ENCODE data around the gene TAF1D.
A peak's percentile ranks its signal among the peaks of the same experiment; 100 is the strongest.

The TAF1D gene

GRCh38 chr11:93729129-93729616 is 12.1 kb downstream of the TAF1D start:
- FAIRE-seq (no peak), DNase-seq (ENCODE audit: extremely low spot score, insufficient read length, low read depth) (no peak)

GRCh38 chr11:93728792-93729128 is 12.5 kb downstream of the TAF1D start:
- no peak for DNase-seq (ENCODE audit: extremely low spot score, insufficient read length, low read depth)
- no peak for FAIRE-seq

- FAIRE-seq: no peak
Observed at GRCh38 chr11:93727985-93728791, 13.1 kb downstream of the TAF1D start.

GRCh38 chr11:93724089-93724488 is 17.2 kb downstream of the TAF1D start:
- no peak for FAIRE-seq
- no peak for DNase-seq (ENCODE audit: extremely low spot score, insufficient read length, low read depth)

More at GRCh38 chr11:93727985-93728791, 13.1 kb downstream of the TAF1D start:
- no peak for DNase-seq (ENCODE audit: extremely low spot score, insufficient read length, low read depth)

DNA sequence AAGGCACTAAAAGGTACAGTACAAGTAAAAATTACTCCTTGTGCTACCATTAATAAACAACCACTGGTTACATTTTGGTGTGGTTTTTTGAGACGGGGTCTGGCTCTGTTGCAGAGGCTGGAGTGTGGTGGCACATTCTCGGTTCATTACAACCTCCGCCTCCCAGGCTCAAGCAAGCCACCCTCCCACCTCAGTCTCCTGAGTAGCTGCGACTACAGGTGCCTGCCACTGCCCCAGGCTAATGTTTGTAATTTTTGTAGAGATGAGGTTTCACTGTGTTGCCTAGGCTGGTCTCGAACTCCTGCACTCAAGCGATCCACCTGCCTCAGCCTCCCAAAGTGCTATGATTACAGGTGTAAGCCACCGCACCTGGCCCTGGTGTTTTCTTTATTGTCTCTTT is 20.8 kb downstream of the TAF1D start:
- no peak for FAIRE-seq
- no peak for DNase-seq (ENCODE audit: extremely low spot score, insufficient read length, low read depth)

DNA sequence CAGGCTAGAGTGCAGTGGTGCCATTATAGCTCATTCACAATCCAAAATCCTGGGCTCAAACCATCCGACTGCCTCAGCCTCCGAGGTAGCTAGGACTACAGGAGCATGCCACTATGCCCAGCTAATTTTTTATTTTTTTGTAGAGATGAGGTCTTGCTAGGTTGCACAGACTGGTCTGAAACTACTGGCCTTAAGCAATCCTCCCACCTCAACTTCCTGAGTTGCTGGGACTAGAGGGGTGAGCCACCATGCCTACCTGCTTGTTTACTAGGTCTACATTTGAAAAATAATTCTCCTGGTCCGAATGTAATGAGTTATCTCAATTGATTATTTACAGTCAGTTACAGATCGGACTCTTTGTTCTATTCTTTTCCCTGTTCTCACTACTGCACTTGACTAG is 22.0 kb downstream of the TAF1D start:
- no peak for DNase-seq (ENCODE audit: extremely low spot score, insufficient read length, low read depth)
- FAIRE-seq: no peak

DNA sequence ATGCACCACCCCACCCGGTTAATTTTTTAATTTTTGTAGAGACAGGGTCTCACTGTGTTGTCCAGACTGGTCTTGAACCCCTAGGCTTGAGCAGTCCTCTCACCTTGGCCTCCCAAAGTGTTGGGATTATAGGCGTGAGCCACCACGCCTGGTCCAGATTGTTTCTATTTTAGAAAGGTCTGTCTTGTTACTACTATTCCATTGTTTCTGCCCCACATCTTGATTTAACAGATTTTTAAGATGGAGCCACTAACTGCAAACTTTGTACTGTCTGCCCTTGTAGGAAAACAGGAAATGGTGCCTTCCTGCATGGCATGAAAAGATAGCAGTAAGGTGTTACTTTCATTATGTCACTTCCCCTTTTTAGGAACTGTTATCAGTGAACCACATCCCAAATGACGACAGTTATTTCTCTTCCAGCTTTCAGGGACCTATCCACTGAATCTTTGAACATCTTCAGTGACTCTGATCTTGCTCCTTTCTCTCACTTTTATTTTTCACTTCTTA is 23.2 kb downstream of the TAF1D start:
- DNase-seq (ENCODE audit: extremely low spot score, insufficient read length, low read depth) (peak; percentile 38), FAIRE-seq (peak; percentile 60)

GRCh38 chr11:93717501-93717900 is 23.8 kb downstream of the TAF1D start:
- FAIRE-seq (no peak), DNase-seq (ENCODE audit: extremely low spot score, insufficient read length, low read depth) (no peak)

DNA sequence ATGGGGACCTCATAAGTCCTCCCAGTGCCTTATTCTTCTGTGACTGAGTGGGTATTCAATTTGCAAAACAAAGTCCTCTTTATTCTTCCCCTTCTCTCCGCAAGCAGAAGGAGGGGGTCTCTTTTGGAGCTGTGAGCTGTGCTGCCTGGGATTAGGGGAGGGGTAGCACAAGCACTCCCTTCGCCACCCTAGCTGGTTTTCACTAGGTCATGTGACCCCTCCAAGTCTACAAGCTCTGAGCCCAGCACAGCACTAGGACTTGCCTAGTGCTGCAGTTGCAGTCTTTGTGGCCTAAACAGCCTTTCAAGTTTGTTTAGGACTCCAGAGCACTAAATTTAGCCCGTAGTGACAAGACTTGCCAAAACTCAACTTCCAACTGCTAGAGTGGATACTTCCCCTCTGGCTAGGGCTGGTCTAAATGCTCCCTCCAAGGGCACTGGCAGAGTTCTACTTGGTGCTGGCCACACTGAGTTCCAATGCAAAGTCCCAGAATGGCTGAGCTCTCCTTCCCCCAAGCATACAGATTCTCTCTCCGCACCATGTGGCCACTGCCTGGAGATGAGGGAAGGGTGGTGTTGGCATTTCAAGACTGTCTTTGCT is 25.4 kb downstream of the TAF1D start:
- DNase-seq (ENCODE audit: extremely low spot score, insufficient read length, low read depth) (no peak), FAIRE-seq (no peak)

- no peak for DNase-seq (ENCODE audit: extremely low spot score, insufficient read length, low read depth)
- FAIRE-seq: no peak
Observed at GRCh38 chr11:93712678-93713077, 28.6 kb downstream of the TAF1D start.

DNA sequence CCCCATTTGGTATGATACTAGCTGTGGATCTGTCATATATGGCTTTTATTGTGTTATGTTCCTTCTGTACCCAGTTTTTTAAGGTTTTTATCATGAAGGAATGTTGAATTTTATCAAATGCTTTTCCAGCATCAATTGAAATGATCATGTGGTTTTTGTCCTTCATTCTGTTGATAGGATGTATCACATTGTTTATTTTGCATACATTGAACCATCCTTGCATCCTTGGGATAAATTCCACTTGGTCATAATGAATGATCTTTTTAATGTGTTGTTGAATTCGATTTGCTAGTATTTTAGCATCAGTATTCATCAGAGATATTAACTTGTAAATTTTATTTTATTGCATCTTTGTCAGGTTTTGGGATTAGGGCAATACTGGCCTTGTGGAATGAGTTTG is 31.1 kb downstream of the TAF1D start:
- DNase-seq (ENCODE audit: extremely low spot score, insufficient read length, low read depth) (no peak), FAIRE-seq (no peak)

GRCh38 chr11:93704237-93704636 is 37.1 kb downstream of the TAF1D start:
- DNase-seq (ENCODE audit: extremely low spot score, insufficient read length, low read depth): no peak
- FAIRE-seq: no peak

DNA sequence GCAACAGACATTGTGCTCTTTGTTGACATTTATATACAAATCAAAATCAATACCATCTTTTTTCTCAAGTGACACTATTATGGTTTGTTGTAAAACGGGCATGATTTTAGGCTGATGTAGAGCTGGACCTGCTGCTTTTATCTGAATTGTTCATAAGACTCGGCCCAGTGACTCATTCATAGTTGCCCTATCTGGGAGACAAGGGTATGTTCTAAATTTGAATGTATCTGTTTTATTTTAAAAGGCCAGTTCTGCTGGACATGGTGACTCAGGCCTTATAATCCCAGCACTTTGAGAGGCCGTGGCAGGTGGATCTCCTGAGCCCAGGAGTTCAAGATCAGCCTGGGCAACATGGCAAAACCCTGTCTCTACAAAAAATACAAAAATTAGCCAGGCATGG is 40.5 kb downstream of the TAF1D start:
- DNase-seq (ENCODE audit: extremely low spot score, insufficient read length, low read depth) (no peak), FAIRE-seq (no peak)

GRCh38 chr11:93697611-93698010 is 43.7 kb downstream of the TAF1D start:
- DNase-seq (ENCODE audit: extremely low spot score, insufficient read length, low read depth) (no peak), FAIRE-seq (no peak)

- DNase-seq (ENCODE audit: extremely low spot score, insufficient read length, low read depth) (no peak), FAIRE-seq (no peak)
Observed at GRCh38 chr11:93694557-93694956, 46.7 kb downstream of the TAF1D start.

DNA sequence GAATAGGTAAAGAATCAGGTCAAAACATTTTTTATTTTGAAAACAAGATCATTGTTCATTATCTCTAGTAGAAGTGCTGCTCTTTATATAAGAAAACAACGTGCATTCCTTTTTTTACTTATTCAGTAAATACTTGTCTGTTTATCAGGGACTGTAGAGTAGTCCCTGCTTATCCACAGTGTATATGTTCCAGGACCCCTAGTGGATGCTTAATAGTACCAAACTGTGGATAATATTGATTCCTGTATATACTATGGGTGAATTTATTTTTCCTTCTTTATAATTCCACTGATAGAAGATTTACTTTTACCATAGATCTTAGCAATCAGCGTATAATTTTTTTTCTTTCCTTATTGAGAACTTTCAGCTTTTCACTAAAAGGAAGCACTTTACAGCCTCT is 47.2 kb downstream of the TAF1D start:
- DNase-seq (ENCODE audit: extremely low spot score, insufficient read length, low read depth): no peak
- no peak for FAIRE-seq

- no peak for DNase-seq (ENCODE audit: extremely low spot score, insufficient read length, low read depth)
- no peak for FAIRE-seq
Observed at GRCh38 chr11:93689240-93689639, 52.1 kb downstream of the TAF1D start.

DNA sequence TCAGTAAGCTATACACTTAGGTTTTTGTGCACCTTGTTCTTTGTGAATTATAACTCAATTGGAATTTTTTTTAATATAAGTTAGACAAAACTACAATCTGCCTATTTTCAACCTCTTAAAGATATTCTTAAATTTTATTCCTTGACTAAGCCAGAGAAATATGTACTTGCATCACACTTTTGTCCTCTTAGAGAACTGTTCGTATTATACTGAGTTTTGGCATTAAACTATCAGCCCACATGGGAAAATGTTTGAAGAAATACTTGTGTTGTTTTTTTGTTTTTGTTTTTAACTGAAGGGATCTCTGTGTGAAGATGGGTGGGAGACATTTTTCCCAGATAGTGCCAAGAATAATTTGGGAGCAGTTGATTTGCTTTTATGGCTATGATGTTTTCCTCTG is 54.5 kb downstream of the TAF1D start:
- FAIRE-seq (no peak), DNase-seq (ENCODE audit: extremely low spot score, insufficient read length, low read depth) (no peak)

GRCh38 chr11:93686226-93686625 is 55.1 kb downstream of the TAF1D start:
- DNase-seq (ENCODE audit: extremely low spot score, insufficient read length, low read depth): no peak
- FAIRE-seq: no peak

All from GM18507 (cell line).